NCI-H510A (cell line): ENCODE measurements around the gene SLC35E2B.
"Not testable (repeated sequence)": the region's sequence is repeated elsewhere in the genome, so short reads cannot be mapped to it uniquely, and the experiment has no call there.

ENCODE experiments used
- DNase-seq: peaks from one replicate; lab custom pipeline; 2025; lab: John Stamatoyannopoulos, UW

SLC35E2B gene

GRCh38 chr1:1638528-1638927 lies 54.1 kb downstream of the SLC35E2B start:
- DNase-seq = not testable (repeated sequence)

DNA sequence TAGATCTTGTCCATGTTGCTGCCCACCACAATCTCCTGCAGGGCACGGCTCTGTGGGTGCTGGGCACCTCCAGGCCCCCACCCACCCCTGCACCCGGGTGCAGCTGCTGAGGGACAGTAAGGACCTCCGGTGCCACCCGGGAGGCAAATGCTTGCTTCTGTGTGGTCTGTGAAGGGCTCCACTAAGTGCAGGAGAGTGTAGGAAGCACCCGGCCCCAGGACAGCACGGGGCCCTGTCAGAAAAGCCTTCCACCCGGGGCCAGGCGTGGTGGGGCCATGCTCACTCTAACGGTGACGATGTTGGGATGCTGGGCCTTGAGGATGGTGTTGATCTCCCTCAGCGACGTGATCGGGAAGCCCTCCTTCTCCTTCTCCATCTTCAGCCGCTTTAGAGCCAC lies 55.1 kb downstream of the SLC35E2B start:
- not testable (repeated sequence) for DNase-seq

DNA sequence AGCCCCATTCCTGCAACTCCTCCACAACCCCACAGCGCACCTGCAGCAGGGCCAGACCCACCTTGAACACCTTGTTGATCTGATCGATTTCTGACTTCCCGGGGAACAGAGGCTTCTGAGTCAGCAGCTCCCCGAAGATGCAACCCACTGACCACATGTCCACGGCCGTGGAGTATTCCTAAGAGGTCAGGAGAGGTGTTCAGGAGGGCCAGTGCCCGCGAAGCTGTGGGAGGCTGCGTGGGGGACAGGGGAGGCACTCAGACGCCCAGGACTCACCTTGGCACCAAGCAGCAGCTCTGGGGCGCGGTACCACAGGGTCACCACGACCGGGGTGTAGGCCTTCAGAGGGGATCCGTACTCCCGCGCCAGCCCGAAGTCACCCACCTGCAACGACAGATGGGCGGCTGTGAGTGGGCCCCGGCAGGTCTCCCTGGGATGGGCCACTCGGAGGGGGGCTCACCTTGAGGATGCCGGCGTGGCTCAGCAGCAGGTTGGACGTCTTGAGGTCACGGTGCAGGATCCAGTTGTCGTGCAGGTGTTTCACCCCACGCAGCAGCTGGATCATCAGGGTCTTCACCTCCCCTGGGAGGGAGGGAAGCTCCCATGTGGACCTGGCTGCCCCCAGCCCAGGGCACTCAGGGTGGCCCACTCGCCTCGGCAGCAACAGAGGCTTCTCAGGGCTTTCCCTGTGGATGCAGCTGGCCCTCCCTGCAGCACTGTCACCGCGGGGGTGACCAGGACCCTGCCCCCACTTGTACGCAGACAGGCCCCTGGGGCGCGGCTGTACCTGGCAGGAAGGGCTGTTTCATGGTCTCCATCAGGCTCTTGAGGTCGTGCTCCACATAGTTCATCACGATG lies 55.7 kb downstream of the SLC35E2B start:
- not testable (repeated sequence) for DNase-seq

DNA sequence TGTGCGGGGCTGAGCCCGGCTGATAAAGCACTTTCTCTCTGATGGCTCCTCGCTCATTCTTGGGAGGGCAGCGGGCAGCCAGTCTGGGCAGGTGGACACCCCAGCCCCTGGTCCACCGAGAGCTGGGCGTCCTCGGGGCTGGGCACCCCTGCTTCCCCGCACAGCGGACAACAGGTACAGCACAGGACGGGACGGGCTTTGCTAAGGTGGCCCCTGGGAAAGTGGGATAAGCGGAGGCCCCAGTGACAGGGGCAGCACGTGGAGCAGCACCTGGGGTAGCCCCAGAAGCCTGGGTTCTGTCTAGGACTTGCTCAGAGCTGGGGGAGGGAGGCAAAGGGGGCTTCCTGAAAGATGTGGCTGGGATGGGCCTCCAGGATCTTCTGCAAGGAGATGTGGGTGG lies 58.0 kb downstream of the SLC35E2B start:
- not testable (repeated sequence) for DNase-seq

GRCh38 chr1:1633409-1633808 lies 59.2 kb downstream of the SLC35E2B start:
- DNase-seq = not testable (repeated sequence)

- peak; percentile 69 for DNase-seq
These were observed 60.7 kb downstream of the SLC35E2B start, which contains the start of gene MMP23B for GRCh38 chr1:1631782-1632420. TSS of gene MMP23B (plus strand) at chr1:1632173. CDS start at chr1:1632219, 46 bp downstream.

GRCh38 chr1:1630965-1631781 lies 61.4 kb downstream of the SLC35E2B start:
- no peak for DNase-seq

DNA sequence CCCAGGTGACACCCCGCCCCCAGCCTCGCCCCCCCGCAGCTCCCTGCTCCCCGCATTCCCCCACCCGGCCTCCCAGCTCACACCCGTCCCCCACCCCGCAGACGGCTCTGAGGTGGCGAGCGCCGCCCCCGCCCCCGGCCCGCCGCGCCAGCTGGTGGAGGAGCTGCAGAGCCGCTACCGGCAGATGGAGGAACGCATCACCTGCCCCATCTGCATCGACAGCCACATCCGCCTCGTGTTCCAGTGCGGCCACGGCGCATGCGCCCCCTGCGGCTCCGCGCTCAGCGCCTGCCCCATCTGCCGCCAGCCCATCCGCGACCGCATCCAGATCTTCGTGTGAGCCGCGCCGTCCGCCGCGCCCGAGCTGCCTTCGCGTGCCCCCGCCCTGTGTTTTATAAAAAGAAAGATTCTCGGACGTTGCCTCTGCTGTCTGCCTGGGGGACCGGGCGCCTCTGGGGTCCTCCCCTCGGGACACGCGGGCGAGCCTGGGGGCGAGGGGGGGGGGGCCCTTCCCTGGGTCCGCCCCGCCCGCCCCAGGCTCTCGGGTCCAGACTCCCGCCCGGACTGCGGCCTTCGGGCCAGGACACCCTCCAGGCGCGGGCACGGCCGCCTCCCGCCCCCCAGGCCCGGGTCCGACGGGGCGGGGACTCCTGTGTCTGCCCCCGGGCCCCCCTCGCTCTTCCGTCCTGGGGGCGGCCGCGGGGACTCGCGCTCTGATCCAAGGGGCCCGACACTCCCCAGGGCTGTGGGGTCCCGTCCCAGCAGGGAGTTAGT lies 62.2 kb downstream of the SLC35E2B start:
- peak; percentile 91 for DNase-seq

DNA sequence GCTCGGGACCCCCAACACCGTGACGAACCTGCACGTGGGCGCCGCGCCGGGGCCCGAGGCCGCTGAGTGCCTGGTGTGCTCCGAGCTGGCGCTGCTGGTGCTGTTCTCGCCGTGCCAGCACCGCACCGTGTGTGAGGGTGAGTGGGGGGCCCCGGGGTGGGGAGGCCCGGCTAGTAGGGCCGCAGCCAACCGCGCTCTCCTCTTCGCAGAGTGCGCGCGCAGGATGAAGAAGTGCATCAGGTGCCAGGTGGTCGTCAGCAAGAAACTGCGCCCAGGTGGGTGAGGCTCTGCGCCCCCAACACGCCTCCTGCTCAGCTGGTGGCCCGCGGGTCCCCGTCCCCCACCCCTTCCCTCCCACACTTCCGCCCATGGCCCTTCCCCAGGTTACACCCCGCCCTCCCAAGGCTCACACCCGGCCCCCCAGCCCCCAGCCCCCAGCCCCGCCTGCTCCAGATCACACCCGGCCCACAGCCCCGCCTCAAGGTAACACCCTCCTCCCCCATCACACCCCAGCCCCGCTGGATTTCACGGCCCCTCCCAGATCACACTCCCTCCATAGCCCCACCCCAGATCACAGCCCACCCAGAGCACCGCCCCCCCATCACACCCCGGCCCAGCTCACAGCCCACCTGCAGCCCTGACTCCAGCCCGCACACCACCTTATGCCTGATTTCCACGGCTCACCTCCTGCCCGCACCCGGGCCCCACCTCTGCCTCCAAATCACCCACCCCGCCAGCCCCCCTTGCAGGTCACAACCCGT lies 63.0 kb downstream of the SLC35E2B start:
- no peak for DNase-seq

DNA sequence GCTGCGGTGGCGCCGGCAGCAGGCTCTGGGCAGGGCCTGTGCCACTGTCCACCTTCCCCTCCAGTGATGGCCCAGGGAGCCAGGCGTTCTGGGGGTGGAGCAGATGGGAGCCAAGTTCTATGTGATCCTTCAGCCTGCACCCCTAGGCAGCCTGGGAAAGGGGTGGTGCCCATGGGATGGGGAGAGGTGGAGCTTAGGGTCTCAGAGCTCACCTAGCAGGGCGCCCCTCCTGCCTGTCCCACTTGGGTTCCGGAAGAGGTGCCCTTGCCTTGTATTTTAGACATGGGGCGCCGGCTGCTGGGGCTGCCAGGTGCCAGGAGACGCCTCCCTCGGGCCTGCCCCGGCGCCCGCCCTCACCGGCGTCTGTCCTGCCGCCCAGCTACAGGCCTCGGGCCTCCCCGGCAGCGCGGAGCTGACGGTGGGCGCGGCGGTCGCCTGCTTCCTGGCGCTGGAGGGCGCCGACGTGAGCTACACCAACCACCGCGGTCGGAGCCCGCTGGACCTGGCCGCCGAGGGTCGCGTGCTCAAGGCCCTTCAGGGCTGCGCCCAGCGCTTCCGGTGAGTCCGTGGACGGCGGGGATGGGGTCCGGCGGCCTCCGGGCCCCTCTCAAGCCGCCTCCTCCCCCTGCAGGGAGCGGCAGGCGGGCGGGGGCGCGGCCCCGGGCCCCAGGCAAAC lies 63.7 kb downstream of the SLC35E2B start:
- DNase-seq = no peak

- DNase-seq = no peak
These were observed 64.5 kb downstream of the SLC35E2B start for GRCh38 chr1:1627829-1628753.

GRCh38 chr1:1627261-1627828 lies 65.2 kb downstream of the SLC35E2B start:
- DNase-seq = no peak

DNA sequence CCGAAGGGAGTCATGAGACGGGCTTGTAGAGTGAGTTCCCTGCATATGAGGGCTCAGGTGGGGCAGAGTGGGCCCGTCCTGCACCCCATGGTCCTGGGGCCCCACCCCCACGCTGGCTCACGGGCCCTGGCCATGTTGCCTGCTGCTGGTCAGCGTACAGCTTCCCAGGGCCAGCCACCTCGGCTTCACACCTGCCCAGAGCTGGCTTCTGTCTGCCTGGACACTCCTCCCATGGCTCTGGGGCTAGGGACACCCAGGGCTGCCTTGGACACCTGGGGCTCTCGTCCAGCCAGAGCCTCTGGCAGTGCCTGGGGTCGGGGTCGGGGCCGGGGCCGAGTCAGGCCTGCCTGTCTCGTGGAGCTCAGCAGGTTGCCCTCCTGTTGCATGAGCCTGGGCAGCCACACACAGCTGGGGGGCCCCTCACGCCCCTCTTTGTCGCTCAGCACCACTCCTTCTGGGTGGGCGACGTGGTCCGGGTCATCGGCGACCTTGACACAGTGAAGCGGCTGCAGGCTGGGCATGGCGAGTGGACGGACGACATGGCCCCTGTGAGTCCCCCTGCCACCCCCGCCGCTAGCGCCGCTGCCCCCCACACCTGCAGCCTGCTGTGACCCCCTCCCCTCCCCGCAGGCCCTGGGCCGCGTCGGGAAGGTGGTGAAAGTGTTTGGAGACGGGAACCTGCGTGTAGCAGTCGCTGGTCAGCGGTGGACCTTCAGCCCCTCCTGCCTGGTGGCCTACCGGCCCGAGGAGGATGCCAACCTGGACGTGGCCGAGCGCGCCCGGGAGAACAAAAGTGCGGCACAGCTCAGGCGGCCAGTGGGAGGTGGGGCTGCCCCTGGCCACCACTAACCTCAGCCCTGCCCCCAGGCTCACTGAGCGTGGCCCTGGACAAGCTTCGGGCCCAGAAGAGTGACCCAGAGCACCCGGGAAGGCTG lies 66.1 kb downstream of the SLC35E2B start:
- no peak for DNase-seq

GRCh38 chr1:1625824-1626206 lies 66.8 kb downstream of the SLC35E2B start:
- DNase-seq = no peak

- DNase-seq = no peak
These were observed 67.2 kb downstream of the SLC35E2B start for GRCh38 chr1:1625404-1625775.

- DNase-seq = no peak
These were observed 67.9 kb downstream of the SLC35E2B start for GRCh38 chr1:1624443-1625403.
